MM.1S (cell line): ENCODE results near the gene C19orf25.

ENCODE experiments used
- CTCF ChIP-seq: fragments of 300-600 bp; sonication (generic); IDR thresholded peaks from 2 replicates; pipeline ENCODE4 v1.5.1; 2016; ENCODE audit warnings: antibody characterized with exemption, low read length, mixed read lengths
- EZH2 ChIP-seq: fragments of 300-600 bp; sonication (generic); optimal IDR thresholded peaks from 2 replicates; pipeline ENCODE3; 2017; ENCODE audit warnings: low read depth, mild to moderate bottlenecking, antibody characterized with exemption, low read length, mixed read lengths
- EZH2phosphoT487 ChIP-seq: fragments of 300-600 bp; sonication (generic); IDR thresholded peaks from 2 replicates; pipeline ENCODE4 v1.6.1; 2018; ENCODE audit warnings: antibody characterized with exemption, low read length

- TF ChIP-seq CTCF (no peak), EZH2 (no peak), EZH2phosphoT487 (no peak)
Measured at GRCh38 chr19:1456121-1456900, 22.7 kb downstream of the C19orf25 start.
